SK-N-SH treated with all-trans-retinoic acid at 6 μM for 48 hours (cell line): ENCODE data around the gene DGCR2.

Source experiments
- ATAC-seq: fragments of 200-7000 bp; cut with Tn5 transposase; 3 replicates; pipeline ENCODE4 v1.9.1; 2020; ENCODE audit warnings: mild to moderate bottlenecking, moderate library complexity
- ARNTL ChIP-seq: fragments of 450-650 bp; formaldehyde crosslinking; IDR thresholded peaks from 2 replicates; pipeline ENCODE4 v1.5.0; 2020; ENCODE audit warnings: low read depth, mild to moderate bottlenecking, moderate library complexity, borderline replicate concordance
- CREB5 ChIP-seq: fragments of 250-450 bp; sonication (Bioruptor Pico); IDR thresholded peaks from 2 replicates; pipeline ENCODE4 v1.5.1; 2020; ENCODE audit warnings: low read depth, mild to moderate bottlenecking, moderate library complexity
- CSDC2 ChIP-seq: fragments of 250-450 bp; sonication (Bioruptor Pico); IDR thresholded peaks from 2 replicates; pipeline ENCODE4 v1.5.0; 2020; ENCODE audit warnings: mild to moderate bottlenecking, moderate library complexity
- CSRNP3 ChIP-seq: fragments of 250-450 bp; sonication (Bioruptor Pico); IDR thresholded peaks from 2 replicates; pipeline ENCODE4 v1.5.1; 2021; ENCODE audit warnings: mild to moderate bottlenecking, moderate library complexity
- ESRRG ChIP-seq: fragments of 250-450 bp; sonication (Bioruptor Pico); IDR thresholded peaks from 2 replicates; pipeline ENCODE4 v1.6.1; 2021; ENCODE audit warnings: mild to moderate bottlenecking
- GLIS3 ChIP-seq: fragments of 250-450 bp; sonication (Bioruptor Pico); IDR thresholded peaks from 2 replicates; pipeline ENCODE4 v1.5.0; 2020; ENCODE audit warnings: mild to moderate bottlenecking, moderate library complexity
- ISL1 ChIP-seq: fragments of 250-450 bp; sonication (Bioruptor Pico); IDR thresholded peaks from 2 replicates; pipeline ENCODE4 v2.1.2; 2022; ENCODE audit warnings: mild to moderate bottlenecking, moderate library complexity
- OSR1 ChIP-seq: fragments of 250-450 bp; sonication (Bioruptor Pico); IDR thresholded peaks from 2 replicates; pipeline ENCODE4 v1.8.0; 2022; ENCODE audit warnings: moderate library complexity, mild to moderate bottlenecking, inconsistent platforms
- PATZ1 ChIP-seq: fragments of 250-450 bp; sonication (Bioruptor Pico); IDR thresholded peaks from 2 replicates; pipeline ENCODE4 v1.8.0; 2020; ENCODE audit warnings: mild to moderate bottlenecking, moderate library complexity, borderline replicate concordance
- POU6F1 ChIP-seq: fragments of 250-450 bp; sonication (Bioruptor Pico); IDR thresholded peaks from 2 replicates; pipeline ENCODE4 v1.8.0; 2021; ENCODE audit warnings: low read depth, mild to moderate bottlenecking, moderate library complexity, borderline replicate concordance
- PPARA ChIP-seq: fragments of 250-450 bp; sonication (Bioruptor Pico); IDR thresholded peaks from 2 replicates; pipeline ENCODE4 v1.5.0; 2020; ENCODE audit warnings: mild to moderate bottlenecking, borderline replicate concordance
- RARB ChIP-seq: fragments of 250-450 bp; sonication (Bioruptor Pico); IDR thresholded peaks from 2 replicates; pipeline ENCODE4 v1.8.0; 2021; ENCODE audit warnings: mild to moderate bottlenecking, moderate library complexity
- SNAI2 ChIP-seq: fragments of 250-450 bp; sonication (Bioruptor Pico); IDR thresholded peaks from 2 replicates; pipeline ENCODE4 v1.5.0; 2020; ENCODE audit warnings: mild to moderate bottlenecking, moderate library complexity
- TCF4 ChIP-seq: fragments of 250-450 bp; sonication (Bioruptor Pico); IDR thresholded peaks from 2 replicates; pipeline ENCODE4 v1.8.0; 2021; ENCODE audit warnings: mild to moderate bottlenecking, moderate library complexity, borderline replicate concordance
- TOX ChIP-seq: fragments of 250-450 bp; sonication (Bioruptor Pico); IDR thresholded peaks from 2 replicates; pipeline ENCODE4 v1.8.0; 2021; ENCODE audit warnings: mild to moderate bottlenecking, moderate library complexity, borderline replicate concordance
- TSHZ2 ChIP-seq: fragments of 250-450 bp; sonication (Bioruptor Pico); IDR thresholded peaks from 2 replicates; pipeline ENCODE4 v1.5.0; 2020; ENCODE audit warnings: mild to moderate bottlenecking, moderate library complexity
- ZC3H10 ChIP-seq: fragments of 250-450 bp; sonication (Bioruptor Pico); IDR thresholded peaks from 2 replicates; pipeline ENCODE4 v1.5.1; 2021; ENCODE audit warnings: mild to moderate bottlenecking, moderate library complexity
- ZFP30 ChIP-seq: fragments of 450-650 bp; formaldehyde crosslinking; IDR thresholded peaks from 2 replicates; pipeline ENCODE4 v1.5.0; 2022; ENCODE audit warnings: mild to moderate bottlenecking, moderate library complexity
- ZNF565 ChIP-seq: fragments of 450-650 bp; formaldehyde crosslinking; conservative IDR thresholded peaks from 2 replicates; pipeline ENCODE4 v1.5.0; 2020; ENCODE audit warnings: low read depth, mild to moderate bottlenecking, moderate library complexity
- ZNF70 ChIP-seq: fragments of 450-650 bp; formaldehyde crosslinking; IDR thresholded peaks from 2 replicates; pipeline ENCODE4 v1.5.0; 2020; ENCODE audit warnings: mild to moderate bottlenecking, moderate library complexity
- ZNF8 ChIP-seq: fragments of 450-650 bp; formaldehyde crosslinking; IDR thresholded peaks from 2 replicates; pipeline ENCODE4 v1.5.0; 2020; ENCODE audit warnings: mild to moderate bottlenecking, moderate library complexity

DGCR2 gene

GRCh38 chr22:19167106-19167869, 45.1 kb upstream of the DGCR2 start:
- TF ChIP-seq POU6F1 (CRISPR knock-in tag) (no peak), ESRRG (no peak), ZNF70 (CRISPR knock-in tag) (no peak), ISL1 (CRISPR knock-in tag) (no peak), ARNTL (CRISPR knock-in tag) (no peak), GLIS3 (CRISPR knock-in tag) (no peak), SNAI2 (CRISPR knock-in tag) (no peak), CSRNP3 (no peak), TCF4 (CRISPR knock-in tag) (no peak), PATZ1 (no peak), TOX (CRISPR knock-in tag) (no peak), PPARA (CRISPR knock-in tag) (no peak), ZC3H10 (no peak), CREB5 (no peak), ZNF8 (CRISPR knock-in tag) (no peak), ZFP30 (CRISPR knock-in tag) (no peak)
- no peak for ATAC-seq

GRCh38 chr22:19166421-19166820, 44.2 kb upstream of the DGCR2 start:
- ATAC-seq: no peak

More at GRCh38 chr22:19166421-19166820, 44.2 kb upstream of the DGCR2 start:
- TF ChIP-seq ZNF8 (CRISPR knock-in tag) (no peak), ZNF565 (CRISPR knock-in tag) (no peak), GLIS3 (CRISPR knock-in tag) (no peak), TOX (CRISPR knock-in tag) (no peak), ZC3H10 (no peak), POU6F1 (CRISPR knock-in tag) (no peak), RARB (CRISPR knock-in tag) (no peak), CREB5 (no peak), ZNF70 (CRISPR knock-in tag) (no peak), ARNTL (CRISPR knock-in tag) (no peak), TCF4 (CRISPR knock-in tag) (no peak), CSRNP3 (no peak), ISL1 (CRISPR knock-in tag) (no peak), CSDC2 (CRISPR knock-in tag) (no peak), ESRRG (no peak), ZFP30 (CRISPR knock-in tag) (no peak), TSHZ2 (CRISPR knock-in tag) (no peak), OSR1 (no peak)
